OCI-LY1 (cell line): ENCODE data around the gene MYL9.

ENCODE experiments used
- H2AFZ ChIP-seq: fragments of 200-600 bp; sonication (generic), shearing (Covaris generic); 2 replicates; pipeline ENCODE4 v1.6.0; 2014; ENCODE audit warnings: antibody characterized with exemption, mild to moderate bottlenecking, low read length
- H3F3A ChIP-seq: fragments of 200-600 bp; sonication (generic), shearing (Covaris generic); 2 replicates; pipeline ENCODE4 v1.6.0; 2014; ENCODE audit warnings: mild to moderate bottlenecking, antibody characterized with exemption, low read length, moderate library complexity; ENCODE audit not compliant: insufficient read depth
- H3K27ac ChIP-seq: fragments of 200-600 bp; sonication (generic); 2 replicates; pipeline ENCODE4 v1.5.1; 2014; ENCODE audit warnings: low read length, mixed run types, mild to moderate bottlenecking, low read depth; ENCODE audit not compliant: poor library complexity, severe bottlenecking
- H3K27me3 ChIP-seq: fragments of 200-600 bp; sonication (generic); 2 replicates; pipeline ENCODE4 v1.6.0; 2014; ENCODE audit warnings: antibody characterized with exemption, mild to moderate bottlenecking, low read length, moderate library complexity; ENCODE audit not compliant: insufficient read depth
- H3K36me3 ChIP-seq: fragments of 200-600 bp; sonication (generic); 2 replicates; pipeline ENCODE4 v1.6.1; 2014; ENCODE audit warnings: mild to moderate bottlenecking, antibody characterized with exemption, low read length, moderate library complexity, mixed read lengths; ENCODE audit not compliant: insufficient read depth
- H3K4me1 ChIP-seq: fragments of 200-600 bp; sonication (generic); 2 replicates; pipeline ENCODE4 v1.5.1; 2014; ENCODE audit warnings: mild to moderate bottlenecking, low read length, moderate library complexity; ENCODE audit not compliant: insufficient read depth, severe bottlenecking
- H3K4me2 ChIP-seq: fragments of 200-600 bp; sonication (generic), shearing (Covaris generic); 2 replicates; pipeline ENCODE4 v1.6.1; 2014; ENCODE audit warnings: low read length
- H3K4me3 ChIP-seq: fragments of 200-600 bp; sonication (generic); 2 replicates; pipeline ENCODE4 v1.5.1; 2014; ENCODE audit warnings: low read length, low read depth, mild to moderate bottlenecking, mixed read lengths; ENCODE audit not compliant: poor library complexity, severe bottlenecking
- H3K79me2 ChIP-seq: fragments of 200-600 bp; shearing (Covaris generic); 2 replicates; pipeline ENCODE4 v1.6.1; 2016; ENCODE audit warnings: mixed run types, low read length, mixed read lengths; ENCODE audit not compliant: insufficient read depth
- H3K9ac ChIP-seq: fragments of 200-600 bp; sonication (generic), shearing (Covaris generic); 2 replicates; pipeline ENCODE4 v1.6.1; 2014; ENCODE audit warnings: mild to moderate bottlenecking, low read length, mixed read lengths
- H3K9me2 ChIP-seq: fragments of 200-600 bp; sonication (generic), shearing (Covaris generic); 2 replicates; pipeline ENCODE4 v1.6.1; 2014; ENCODE audit warnings: low read depth, mild to moderate bottlenecking, low read length, mixed read lengths
- H3K9me3 ChIP-seq: fragments of 200-600 bp; shearing (Covaris generic); 2 replicates; pipeline ENCODE4 v1.6.1; 2014; ENCODE audit warnings: low read length, mixed read lengths
- H4K20me1 ChIP-seq: fragments of 200-600 bp; sonication (generic), shearing (Covaris generic); 2 replicates; pipeline ENCODE4 v1.6.0; 2016; ENCODE audit warnings: mild to moderate bottlenecking, low read length; ENCODE audit not compliant: insufficient read depth
- EZH2 ChIP-seq: fragments of 200-600 bp; sonication (generic), shearing (Covaris generic); IDR thresholded peaks from 2 replicates; pipeline ENCODE4 v1.8.0; 2017; ENCODE audit warnings: borderline replicate concordance, mixed run types, mild to moderate bottlenecking, antibody characterized with exemption, low read length, moderate library complexity, mixed read lengths
- TF ChIP-seq, protein P1 (sequence below): fragments of 200-600 bp; sonication (generic), shearing (Covaris generic); IDR thresholded peaks from 2 replicates; pipeline ENCODE4 v1.5.1; 2017; ENCODE audit warnings: mild to moderate bottlenecking, antibody characterized with exemption, low read length, moderate library complexity, mixed read lengths

MYL9 gene

DNA sequence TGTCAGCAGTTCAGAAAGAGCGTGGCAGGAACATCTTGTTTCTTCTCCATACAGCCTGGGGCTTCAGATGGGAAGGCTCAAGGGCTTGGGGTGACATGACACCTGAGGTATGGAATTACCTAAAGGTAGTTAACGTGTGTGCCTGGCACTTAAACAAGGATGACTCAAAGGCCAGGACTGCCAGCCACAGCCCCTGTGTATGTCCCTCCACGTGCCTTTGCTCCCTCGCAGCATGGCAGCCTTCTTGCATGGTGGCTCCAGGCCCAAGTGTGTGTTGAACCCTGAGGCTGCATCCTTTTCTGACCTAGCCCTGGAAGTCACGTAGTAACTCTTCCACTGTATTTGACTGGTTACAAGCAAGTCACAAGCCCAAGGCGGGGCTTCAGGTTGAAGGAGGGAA is 33.6 kb upstream of the MYL9 start:
- Histone ChIP-seq H3K9ac (no peak overlapping the region), H3K9me3 (no peaks in the 10 kb centered on the region), H3K4me3 (no peak overlapping the region), H3K27me3 (no peaks in the 10 kb centered on the region), H3K36me3 (no peaks in the 10 kb centered on the region), H3K4me1 (no peaks in the 10 kb centered on the region), H3K79me2 (no peaks in the 10 kb centered on the region), H3K9me2 (no peaks in the 10 kb centered on the region), H3K27ac (no peak overlapping the region), H4K20me1 (no peaks in the 10 kb centered on the region), H3K4me2 (no peak overlapping the region), H3F3A (no peaks in the 10 kb centered on the region), H2AFZ (no peak overlapping the region)
- TF ChIP-seq, protein P1, sequence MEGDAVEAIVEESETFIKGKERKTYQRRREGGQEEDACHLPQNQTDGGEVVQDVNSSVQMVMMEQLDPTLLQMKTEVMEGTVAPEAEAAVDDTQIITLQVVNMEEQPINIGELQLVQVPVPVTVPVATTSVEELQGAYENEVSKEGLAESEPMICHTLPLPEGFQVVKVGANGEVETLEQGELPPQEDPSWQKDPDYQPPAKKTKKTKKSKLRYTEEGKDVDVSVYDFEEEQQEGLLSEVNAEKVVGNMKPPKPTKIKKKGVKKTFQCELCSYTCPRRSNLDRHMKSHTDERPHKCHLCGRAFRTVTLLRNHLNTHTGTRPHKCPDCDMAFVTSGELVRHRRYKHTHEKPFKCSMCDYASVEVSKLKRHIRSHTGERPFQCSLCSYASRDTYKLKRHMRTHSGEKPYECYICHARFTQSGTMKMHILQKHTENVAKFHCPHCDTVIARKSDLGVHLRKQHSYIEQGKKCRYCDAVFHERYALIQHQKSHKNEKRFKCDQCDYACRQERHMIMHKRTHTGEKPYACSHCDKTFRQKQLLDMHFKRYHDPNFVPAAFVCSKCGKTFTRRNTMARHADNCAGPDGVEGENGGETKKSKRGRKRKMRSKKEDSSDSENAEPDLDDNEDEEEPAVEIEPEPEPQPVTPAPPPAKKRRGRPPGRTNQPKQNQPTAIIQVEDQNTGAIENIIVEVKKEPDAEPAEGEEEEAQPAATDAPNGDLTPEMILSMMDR: no peak
- TF ChIP-seq EZH2: no peak

DNA sequence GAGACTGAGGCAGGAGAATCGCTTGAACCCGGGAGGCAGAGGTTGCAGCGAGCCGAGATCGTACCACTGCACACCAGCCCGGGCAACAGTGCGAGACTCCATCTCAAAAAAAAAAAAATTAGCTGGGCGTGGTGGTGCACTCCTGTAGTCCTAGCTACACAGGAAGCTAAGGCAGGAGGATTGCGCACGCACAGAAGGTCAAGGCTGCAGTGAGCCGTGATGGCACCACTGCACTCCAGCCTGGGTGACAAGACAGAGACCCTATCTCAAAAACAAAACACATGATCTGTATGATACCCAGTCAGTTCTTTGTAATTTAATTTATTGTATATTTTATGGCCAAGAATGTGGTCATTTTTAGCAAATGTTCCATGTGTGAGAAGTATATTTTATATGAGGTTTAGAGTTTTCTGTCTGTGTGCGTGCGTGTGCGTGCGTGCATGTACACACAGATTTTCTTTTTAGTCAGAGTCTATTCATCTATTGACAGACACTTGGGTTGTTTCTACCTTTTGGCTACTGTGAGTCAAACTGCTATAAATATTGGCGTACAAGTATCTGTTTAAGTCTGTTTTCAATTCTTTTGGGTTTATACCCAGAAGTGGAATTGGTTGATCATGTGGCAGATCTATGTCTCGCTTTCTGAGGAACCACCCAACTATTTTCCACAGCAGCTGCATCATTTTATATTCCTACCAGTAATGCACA is 22.2 kb upstream of the MYL9 start:
- no peak overlapping the region for H3K27ac ChIP-seq
- H3K9ac ChIP-seq: no peak overlapping the region
- H3K4me1 ChIP-seq: no peaks in the 10 kb centered on the region
- no peaks in the 10 kb centered on the region for H3K9me2 ChIP-seq
- no peak overlapping the region for H2AFZ ChIP-seq
- TF ChIP-seq EZH2: no peak
- TF ChIP-seq, protein P1: no peak
- no peaks in the 10 kb centered on the region for H3K79me2 ChIP-seq
- H4K20me1 ChIP-seq: no peaks in the 10 kb centered on the region
- H3K9me3 ChIP-seq: no peaks in the 10 kb centered on the region
- H3F3A ChIP-seq: no peaks in the 10 kb centered on the region
- H3K27me3 ChIP-seq: no peaks in the 10 kb centered on the region
- no peak overlapping the region for H3K4me3 ChIP-seq
- no peaks in the 10 kb centered on the region for H3K36me3 ChIP-seq
- no peak overlapping the region for H3K4me2 ChIP-seq

DNA sequence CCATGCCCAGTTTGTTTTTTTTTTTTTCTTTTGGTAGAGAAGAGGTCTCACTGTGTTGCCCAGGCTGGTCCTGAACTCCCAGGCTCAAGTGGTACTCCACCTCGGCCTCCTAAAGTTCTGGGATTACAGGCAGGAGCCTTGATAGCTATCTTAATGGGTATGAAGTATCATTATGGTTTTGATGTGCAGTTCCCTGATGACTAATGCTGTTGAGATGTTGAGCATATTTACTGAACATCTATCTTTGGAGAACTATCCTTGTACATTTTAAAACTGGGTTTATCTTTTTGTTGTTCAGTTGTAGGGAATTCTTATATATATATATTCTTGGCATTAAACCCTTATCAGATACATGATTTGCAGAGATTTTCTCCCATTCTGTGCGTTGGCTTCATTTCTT is 21.4 kb upstream of the MYL9 start:
- Histone ChIP-seq H3K9me3 (no peaks in the 10 kb centered on the region), H3K79me2 (no peaks in the 10 kb centered on the region), H2AFZ (no peak overlapping the region), H3K9me2 (no peaks in the 10 kb centered on the region), H3F3A (no peaks in the 10 kb centered on the region), H3K27ac (no peak overlapping the region), H3K4me2 (no peak overlapping the region), H3K4me3 (no peak overlapping the region), H4K20me1 (no peaks in the 10 kb centered on the region), H3K36me3 (no peaks in the 10 kb centered on the region), H3K4me1 (no peaks in the 10 kb centered on the region), H3K9ac (no peak overlapping the region), H3K27me3 (no peaks in the 10 kb centered on the region)
- no peak for TF ChIP-seq EZH2
- TF ChIP-seq, protein P1: no peak
